ENCODE measurements around the gene C16orf92.
A peak's percentile ranks its signal among the peaks of the same experiment; 100 is the strongest.

Gene C16orf92

DNA sequence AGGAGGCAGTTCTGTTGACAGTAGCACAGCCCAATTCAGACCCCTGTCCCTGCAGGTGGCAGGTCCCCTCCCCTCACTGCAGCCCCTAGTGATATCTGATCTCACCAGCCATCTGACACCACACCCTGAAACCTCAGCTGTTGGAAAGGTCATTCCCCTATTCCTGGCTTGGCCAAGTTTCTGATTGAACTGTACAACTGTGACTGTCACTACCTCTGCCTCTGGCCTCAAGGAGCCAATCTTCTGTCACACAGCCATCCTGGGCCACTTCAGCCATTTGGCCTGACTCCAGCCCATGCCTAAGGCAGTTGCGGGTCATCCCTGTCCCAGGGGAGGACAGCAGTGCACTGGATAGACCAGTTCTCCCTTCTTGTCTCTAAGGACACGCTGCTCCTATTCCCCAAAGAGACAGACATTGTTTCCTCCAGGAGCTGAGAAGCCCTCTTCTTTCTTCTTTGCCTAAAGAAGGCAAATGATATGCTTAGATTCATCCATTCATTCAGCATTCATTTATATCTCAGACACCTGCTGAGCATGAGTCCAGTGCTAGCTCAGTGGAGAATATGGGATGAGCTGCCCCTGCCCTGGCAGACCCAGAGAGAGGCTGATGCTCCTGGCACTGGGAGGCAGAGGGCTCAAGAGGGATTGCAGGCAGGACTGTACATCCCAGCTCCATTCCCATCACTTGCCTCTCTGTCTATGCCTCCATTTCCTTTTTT is 38.0 kb downstream of the C16orf92 start:
- no peak for DNase-seq (ENCODE audit: low read depth)

DNA sequence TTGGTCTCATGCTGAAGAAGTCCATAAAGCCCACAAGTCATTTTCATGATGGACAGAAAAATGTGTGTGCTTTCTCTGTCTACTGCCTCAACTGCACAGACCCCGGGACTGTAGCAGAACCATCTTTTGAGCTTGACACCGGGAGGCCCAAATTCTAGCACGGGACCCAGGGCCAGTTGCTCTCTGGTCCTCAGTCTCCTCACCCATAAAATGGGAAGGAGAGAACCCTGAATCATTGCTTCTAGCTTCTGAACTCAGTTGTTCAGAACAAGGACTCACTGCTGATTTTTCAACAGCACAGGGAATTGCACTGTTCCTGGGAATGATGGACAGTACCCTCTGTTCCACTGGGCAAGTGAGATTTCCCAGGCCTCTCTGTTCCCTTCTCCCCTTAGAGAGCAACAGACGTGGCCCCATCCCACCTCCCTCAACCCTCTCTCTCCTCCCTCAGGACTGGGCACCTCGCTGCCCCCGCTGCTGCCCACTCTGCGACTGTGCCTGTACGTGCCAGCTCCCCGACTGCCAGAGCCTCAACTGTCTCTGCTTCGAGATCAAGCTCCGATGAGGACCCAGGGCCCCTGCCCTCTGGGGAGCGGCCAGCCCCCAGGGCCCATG is 40.4 kb downstream of the C16orf92 start:
- no peak for DNase-seq (ENCODE audit: low read depth)

DNA sequence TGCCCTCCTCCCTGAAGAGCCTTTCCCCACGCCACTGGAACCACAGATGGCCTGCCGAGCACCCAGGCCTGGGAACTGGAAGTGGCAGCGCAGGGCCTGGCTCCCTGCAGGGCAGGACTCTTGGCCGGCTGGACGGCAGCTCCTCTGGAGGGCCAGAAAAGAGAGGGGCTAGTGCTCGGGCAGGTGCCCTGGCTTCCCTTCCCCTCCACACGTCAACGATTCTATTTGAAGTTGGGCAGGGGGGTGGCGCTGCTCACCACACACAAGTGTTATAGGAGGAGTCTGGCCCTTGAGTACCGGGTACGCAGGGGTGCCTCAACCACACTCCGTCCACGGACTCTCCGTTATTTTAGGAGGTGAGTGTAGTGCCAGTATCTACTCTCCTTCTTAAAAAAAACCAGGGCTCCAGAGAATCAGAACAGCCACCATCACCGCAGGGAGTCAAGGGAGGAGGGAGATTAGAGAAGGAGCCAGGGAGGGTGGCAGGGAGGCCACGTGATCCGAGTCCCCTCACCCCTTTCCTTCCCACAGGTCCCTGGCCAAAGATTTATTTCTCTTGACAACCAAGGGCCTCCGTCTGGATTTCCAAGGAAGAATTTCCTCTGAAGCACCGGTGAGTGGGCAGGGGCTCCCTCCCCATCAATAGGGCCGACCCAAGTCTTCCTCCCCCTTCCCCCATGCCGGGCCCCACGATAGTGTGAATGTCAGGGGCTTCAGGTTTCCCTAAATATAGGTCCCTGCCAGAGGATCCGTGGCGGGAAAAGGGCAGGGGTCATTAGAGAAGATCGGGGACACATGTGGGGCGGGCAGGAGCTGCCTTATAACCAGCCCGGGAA is 41.1 kb downstream of the C16orf92 start:
- peak; percentile 47 for DNase-seq (ENCODE audit: low read depth)

DNA sequence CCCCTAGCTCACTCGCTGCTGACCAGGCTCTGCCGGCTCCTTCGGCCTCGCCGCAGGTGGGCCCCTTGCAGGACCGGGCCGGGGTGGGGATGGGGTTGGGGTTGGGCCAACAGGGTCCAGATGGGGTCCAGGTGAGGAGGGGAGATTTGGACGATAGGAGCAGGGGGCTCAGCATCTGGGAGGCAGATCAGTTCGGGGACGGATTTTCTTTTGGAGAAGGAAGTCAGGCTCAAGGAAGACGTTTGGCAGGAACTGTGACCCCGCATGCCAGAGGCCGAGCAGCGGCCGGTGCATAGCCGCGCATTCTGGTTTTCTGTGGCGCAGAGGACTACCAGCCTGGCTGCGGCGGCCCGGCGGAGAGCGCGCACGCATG is 41.7 kb downstream of the C16orf92 start:
- no peak for DNase-seq (ENCODE audit: low read depth)

DNA sequence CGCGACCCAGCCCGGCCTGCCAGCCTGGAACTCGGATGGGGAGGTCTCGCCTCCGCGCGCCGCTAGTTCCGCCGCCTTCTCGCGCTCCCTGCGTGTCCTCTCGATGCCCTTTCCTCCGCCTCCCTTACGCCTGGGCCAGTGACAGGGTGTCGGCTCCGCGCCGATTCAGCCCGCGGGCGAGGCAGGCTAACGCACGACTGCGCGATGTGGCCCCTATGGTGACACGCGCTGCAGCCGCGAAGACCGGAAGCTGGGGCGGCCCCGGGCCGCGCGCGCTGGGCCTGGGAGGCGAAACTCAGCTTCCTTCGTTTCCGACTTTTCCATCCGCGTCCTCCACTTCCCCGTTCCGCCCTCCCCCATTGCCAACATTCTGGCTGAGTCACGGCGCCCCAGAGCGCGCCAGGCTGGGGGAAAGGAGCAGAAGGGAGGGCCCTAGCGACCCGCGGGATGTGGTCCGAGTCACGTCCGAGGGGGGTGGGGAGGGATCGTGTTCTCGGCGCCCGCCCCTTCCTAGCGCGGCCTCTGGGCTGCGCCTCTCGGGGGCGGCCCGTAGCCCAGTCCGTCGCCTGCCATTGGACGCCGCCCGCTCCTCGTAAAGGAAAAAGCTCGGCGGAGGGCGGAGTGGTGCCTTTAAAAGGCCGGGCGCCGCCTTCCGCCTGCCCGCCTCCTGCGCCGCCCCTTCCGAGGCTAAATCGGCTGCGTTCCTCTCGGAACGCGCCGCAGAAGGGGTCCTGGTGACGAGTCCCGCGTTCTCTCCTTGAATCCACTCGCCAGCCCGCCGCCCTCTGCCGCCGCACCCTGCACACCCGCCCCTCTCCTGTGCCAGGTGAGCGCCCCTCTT is 42.3 kb downstream of the C16orf92 start, which contains the start of gene ALDOA:
TSS of gene ALDOA (plus strand) at position 659 of the 841 bp plus-strand sequence. CDS start 1,138 bp downstream, outside the sequence.
- DNase-seq (ENCODE audit: low read depth) = peak; percentile 92

DNA sequence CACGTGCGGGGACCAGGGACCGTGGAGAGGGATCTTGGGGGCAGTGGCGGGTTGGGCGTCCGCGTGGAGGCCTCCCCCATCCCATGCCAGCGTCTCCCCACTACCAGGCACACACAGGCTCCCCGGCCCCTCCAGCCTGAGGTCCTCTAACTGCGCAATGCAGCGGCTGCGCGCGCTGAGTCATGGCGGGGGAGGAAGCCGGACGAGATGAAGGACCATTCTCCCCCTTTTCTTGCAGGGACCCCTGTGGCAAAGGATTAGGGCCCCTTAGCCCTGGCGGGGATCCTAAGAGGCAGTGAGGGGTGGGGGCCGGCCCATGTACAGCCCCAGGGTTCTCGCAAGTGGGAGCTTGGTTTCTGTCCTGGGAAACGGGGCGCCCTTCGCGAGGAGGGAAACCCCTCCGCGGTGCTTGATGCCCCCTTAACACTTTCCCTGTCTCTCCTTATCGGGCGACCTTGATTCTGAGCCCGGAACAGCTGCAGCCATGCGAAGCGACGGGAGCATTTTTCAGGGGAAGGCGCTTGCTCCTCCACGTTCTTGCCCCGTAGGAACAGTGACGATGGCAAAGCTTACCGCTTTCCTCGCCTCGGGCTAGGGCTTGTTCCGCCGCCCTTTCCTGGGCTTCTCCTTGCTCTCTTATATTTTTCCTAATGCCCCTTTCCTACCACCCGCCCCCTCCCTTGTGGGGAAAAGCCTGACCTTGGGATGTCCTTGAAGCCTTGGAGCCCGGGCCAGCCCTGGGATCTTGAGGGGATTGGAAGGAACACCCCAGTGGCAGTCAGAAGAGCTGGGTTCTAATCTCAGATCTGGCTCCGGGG is 43.2 kb downstream of the C16orf92 start:
- no peak for DNase-seq (ENCODE audit: low read depth)

DNA sequence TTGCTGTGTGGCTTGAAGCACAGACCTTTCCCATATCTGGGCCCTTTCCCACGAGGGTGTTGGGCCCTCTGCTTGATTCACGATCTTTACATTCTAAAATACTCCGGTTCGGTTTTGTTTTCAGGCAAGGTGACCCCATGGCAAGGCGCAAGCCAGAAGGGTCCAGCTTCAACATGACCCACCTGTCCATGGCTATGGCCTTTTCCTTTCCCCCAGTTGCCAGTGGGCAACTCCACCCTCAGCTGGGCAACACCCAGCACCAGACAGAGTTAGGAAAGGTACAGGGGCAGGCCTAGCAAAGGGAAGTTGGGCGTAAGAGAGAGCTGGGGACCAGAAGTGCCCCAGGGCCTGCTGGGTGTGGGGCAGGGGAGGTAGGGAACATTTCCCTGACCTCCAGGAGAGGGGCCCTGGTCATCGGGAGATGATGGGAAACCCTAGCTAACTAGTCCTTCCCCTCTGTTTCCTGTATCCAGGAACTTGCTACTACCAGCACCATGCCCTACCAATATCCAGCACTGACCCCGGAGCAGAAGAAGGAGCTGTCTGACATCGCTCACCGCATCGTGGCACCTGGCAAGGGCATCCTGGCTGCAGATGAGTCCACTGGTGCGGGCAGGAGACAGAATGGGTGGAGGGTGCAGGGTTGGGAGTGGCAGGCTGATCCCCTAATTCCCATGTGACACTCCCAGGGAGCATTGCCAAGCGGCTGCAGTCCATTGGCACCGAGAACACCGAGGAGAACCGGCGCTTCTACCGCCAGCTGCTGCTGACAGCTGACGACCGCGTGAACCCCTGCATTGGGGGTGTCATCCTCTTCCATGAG is 44.0 kb downstream of the C16orf92 start:
- no peak for DNase-seq (ENCODE audit: low read depth)

DNA sequence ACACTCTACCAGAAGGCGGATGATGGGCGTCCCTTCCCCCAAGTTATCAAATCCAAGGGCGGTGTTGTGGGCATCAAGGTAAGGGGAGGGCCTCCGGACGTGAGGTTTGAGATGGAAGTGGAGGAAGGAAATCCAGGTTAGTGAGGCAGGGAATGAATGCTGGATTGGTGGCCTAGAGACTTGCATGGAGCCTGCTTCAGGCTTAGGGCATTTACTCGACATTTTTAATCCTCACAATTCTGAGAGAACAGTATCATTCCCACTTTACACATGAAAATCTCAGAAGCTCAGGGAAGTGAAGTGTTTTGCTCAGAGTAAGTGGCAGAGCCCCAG is 44.6 kb downstream of the C16orf92 start:
- no peak for DNase-seq (ENCODE audit: low read depth)

DNA sequence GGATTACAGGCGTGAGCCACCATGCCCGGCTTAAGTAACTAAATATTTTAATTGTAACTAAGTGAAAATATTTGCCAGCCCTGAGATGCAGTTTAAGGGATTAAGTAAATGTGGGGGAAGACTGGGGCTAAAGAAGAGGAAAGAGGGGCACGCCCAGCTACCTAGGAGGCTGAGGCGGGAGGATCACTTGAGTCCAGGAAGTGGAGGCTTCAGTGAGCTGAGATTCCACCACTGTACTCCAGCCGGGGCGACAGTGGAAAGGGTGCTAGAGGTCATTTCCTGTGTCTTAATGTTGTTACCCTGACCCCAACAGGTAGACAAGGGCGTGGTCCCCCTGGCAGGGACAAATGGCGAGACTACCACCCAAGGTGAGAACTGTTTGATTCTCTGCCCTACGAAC is 45.3 kb downstream of the C16orf92 start:
- no peak for DNase-seq (ENCODE audit: low read depth)

DNA sequence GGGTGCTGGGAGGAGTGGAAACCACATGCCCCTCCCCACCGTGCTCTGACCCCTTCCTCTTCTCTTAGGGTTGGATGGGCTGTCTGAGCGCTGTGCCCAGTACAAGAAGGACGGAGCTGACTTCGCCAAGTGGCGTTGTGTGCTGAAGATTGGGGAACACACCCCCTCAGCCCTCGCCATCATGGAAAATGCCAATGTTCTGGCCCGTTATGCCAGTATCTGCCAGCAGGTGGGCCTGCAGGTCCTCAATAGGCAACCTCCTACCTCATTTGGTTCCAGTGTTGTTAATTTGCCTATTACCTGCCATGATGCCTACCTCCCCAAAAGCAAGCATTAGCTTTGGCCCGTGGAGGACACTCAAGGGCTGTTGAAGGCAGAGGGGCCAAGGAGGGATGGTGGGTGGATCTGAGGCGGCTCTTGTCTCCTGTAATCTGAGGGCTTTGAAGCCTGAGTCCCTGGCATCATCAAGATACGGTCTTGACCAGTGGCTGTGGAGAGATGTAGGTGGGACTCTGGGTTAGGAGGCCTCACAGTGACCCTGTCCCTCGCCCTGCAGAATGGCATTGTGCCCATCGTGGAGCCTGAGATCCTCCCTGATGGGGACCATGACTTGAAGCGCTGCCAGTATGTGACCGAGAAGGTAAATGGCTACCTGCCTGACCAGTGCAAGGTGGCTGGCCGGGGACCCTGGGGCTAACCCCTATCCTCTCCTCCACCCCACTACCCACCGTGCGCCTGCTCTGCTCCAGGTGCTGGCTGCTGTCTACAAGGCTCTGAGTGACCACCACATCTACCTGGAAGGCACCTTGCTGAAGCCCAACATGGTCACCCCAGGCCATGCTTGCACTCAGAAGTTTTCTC is 46.0 kb downstream of the C16orf92 start:
- peak; percentile 55 for DNase-seq (ENCODE audit: low read depth)

DNA sequence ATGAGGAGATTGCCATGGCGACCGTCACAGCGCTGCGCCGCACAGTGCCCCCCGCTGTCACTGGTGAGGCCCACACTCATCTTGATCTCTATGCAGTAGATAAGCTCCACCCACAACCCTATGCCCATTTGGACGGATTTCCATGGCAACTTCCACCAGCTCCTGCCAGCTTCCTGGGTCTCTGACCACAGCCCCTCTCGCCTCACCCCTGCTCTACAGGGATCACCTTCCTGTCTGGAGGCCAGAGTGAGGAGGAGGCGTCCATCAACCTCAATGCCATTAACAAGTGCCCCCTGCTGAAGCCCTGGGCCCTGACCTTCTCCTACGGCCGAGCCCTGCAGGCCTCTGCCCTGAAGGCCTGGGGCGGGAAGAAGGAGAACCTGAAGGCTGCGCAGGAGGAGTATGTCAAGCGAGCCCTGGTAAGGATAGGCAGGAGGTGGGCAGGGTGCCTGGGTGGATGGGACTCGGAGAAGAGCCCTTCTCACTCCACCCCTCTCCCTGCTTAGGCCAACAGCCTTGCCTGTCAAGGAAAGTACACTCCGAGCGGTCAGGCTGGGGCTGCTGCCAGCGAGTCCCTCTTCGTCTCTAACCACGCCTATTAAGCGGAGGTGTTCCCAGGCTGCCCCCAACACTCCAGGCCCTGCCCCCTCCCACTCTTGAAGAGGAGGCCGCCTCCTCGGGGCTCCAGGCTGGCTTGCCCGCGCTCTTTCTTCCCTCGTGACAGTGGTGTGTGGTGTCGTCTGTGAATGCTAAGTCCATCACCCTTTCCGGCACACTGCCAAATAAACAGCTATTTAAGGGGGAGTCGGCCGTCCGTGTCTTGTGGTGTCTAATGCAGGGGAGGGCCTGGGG is 46.8 kb downstream of the C16orf92 start:
- no peak for DNase-seq (ENCODE audit: low read depth)

DNA sequence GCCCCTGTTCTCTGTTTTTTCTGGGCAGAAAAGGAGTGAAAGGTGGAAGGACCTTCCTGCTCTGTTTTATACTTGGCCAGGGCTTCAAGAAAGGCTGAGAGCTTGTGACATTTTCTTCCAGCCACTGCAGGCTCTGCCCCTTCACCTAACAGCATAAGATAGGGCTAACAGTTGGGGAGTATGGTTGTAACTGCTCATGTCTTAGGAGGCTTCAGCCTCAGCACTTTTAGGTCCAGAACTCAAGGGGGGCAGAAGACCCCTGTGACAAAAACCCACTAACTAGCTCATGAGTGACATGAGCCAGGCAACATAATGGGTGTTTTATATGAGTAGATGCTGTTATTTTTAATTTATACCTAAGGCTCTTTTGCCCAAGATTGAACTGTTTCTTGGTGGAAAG is 47.5 kb downstream of the C16orf92 start:
- no peak for DNase-seq (ENCODE audit: low read depth)

Measured in T follicular helper cell (primary cell).